Skin of body (tissue), 2 donors: ENCODE data around the gene CA5A. TPM values are rescaled to one million over a fixed set of nuclear protein-coding genes. Genes with fewer than 3 reads are reported as not detected.
"Not testable (repeated sequence)": the region's sequence is repeated elsewhere in the genome, so short reads cannot be mapped to it uniquely, and the experiment has no call there.

ENCODE experiments used
- DNase-seq: peaks from one replicate; lab custom pipeline; 2025; lab: John Stamatoyannopoulos, UW
- total RNA-seq: library from RNA; depleted of rRNA; stranded (reverse); fragments of >200 nt; gene quantifications from one replicate; pipeline ENCODE4 v1.2.3, GENCODE V29; 2014

Gene CA5A
- total RNA-seq, 1 donor from 2014 or later, result not detected

DNA sequence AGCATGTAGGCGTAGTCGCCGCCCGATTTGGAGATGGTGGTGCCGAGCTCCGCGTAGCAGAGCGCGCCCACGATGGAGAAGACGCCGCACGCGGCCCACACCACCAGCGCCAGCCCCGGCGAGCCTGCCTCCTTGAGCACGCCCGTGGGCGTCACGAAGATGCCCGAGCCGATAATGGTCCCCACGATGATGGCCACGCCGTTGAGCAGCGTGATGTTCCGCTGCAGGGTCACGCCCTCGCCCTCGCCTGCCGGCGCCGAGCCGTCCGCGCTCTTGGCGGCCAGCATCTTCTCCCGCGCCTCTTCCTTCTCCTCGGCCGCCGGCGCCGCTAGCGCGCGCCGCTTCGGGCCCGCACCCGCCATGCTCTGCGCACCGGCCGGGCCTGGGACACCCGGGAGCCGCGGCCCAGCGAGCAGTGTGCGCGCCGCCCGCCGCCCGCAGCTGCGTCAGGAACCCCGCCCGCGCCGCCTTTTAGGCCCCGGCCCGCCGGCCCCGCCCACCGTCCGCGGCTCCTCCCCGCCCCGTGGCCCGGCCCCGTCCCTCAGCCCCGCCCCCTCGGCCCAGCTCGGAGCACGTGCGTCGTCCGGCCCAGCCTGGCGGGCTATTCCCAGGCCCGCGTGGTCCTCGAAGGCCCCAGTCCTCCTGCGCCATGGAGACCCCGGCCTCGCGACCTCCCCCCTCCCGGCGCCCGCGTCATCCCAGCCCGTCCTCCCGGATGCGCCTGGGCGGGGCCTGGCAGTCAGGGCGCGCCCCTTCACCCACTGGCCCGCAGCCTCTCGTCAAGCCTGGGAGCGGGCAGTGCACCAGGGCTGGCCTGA is 67.1 kb downstream of the CA5A start, which contains the start of gene SLC7A5:
Gene SLC7A5 (minus strand): TSS at position 447 of the 818 bp plus-strand sequence. CDS start 85 bp downstream, at position 362.
- DNase-seq, result not testable (repeated sequence)

DNA sequence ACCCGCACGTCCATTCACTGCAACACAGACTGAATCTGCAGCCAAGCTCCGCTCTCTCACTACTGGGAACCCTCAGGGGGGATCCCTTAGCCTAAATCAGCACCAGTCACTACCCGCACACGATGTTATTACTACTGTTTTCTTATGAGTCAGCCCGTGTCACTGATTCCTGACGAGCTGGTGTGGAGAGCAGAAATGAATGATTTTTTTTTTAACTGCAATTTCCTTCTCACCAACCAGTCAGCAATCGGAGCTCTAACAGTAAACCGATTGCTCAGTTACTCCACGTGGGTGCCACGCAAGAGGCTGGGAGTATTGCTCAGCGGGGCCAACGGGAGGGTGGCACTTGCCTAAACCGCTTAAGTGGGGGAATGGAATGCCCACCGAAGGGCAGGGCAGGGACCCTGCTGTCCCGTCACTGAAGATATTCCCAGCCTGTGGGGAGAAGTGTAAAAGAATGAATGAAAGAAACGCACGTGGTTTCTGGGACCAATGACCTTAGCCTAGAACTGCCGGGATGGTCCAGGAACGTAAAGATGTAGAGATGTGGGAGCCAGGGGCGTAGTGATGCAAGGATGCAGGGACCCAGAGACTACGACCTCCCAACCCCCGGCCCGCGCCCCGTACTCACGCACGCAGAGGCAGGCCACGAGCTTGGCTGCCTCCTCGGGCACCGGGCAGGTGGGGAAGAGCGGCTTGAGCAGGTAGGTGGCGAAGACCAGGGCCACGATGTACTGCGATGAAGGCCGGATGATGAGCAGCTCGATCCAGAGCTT is 67.9 kb downstream of the CA5A start:
- not testable (repeated sequence) for DNase-seq

DNA sequence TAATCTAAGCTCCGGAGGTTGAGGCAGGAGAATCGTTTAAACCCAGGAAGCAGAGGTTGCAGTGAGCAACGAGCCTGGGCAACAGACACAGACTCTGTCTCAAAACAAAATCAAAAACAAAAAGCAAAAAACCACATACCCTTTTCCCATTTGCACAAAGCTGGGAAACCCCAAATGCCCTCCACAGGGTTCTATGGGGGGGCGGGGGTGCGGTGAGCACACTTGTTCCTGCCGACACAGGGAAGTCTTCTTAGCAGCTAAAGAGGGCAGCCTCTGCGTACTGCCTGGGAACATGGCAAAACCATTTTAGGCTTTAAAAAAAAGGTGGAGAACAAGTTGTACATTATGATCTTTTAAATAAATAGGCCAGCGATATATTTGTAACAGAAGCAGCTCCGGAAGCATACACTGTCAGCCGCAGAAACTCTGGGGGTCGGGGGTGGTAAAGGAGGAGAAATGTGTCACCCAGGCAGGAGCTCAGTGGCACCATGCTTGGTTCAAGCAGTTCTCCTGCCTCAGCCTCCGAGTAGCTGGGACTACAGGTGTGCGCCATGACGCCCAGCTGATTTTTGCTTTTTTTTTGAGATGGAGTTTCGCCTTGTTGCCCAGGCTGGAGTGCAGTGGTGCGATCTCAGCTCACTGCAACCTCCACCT is 70.3 kb downstream of the CA5A start:
- DNase-seq, result not testable (repeated sequence)

DNA sequence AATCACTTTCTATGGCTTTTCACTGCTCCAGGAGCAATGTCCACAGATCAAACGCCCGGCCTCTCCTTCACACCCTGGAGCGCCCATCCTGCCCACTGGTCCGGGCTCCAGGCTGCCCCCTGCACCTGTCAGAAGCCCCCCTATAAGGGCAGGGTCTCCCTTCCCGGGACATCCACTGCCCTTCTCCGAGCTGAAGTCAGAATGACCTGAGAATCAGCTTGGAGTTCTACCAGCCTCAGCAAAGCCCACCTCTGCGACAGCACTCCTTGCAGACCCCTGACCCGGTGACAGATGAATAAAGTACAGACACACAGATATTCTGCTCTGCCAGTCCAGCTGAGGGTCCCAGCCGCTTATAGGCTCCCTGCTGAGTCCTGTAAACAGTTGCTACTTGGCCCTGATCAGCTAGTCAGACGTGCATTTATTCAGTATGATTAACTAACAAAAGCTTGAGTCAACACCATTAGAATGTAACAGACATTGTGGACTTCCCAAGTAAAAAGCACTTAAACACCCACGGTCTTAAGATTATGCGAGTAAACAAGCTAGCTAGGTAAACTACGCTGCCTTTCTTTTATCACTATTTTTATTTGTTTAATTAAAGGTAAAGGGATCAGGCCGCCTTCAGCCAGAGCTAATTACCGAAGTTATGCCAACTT is 71.9 kb downstream of the CA5A start:
- DNase-seq, result no peak

DNA sequence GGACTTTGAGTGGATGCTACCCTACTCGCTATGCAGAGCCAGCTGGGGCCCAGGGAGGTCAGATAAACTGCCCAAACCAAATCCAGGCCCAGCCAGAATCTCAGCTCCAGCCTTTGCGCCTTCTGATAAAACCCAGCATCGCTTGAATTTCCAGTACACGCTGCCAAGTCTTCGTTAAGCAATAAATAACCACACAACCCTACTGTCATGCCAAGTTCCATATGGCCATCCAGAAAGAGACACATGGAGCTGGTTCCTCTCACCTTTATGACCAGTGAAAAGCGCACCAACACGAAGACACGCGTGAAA is 73.0 kb downstream of the CA5A start:
- DNase-seq, result not testable (repeated sequence)

DNA sequence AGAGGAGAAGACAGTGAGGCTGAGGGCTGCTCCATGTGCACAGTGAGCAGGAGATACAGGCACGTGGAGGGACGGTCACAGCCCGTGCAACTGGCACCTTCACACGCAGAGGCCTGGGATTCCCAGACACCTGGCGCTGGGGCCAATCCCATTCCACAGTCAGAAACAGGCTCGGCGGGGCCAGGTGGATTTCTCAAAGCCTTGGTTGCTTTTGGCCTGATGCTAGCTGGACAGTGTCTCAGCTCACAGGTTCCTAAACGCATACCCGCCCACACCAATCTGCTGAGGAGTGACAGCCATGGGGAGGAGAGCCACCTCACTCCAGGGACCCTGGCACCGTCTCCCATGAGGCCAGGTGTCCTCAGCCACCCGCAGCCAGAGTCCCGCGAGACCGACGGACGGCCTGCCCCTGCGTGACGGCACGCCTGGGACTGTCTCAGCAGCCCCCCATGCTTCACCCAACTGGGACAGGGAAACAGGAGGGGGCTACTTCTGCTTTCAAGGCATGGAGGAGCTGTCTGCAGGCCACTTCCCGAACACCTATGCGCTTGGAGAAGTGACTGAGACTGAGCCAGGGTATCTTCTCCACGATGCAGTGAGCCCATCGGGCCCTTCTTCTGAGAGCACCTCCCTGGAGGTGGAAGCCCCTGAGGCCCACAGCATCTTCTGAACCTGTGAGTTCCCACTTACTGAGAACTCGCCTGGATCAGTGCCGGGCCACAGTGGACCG is 73.6 kb downstream of the CA5A start:
- DNase-seq, result not testable (repeated sequence)

DNA sequence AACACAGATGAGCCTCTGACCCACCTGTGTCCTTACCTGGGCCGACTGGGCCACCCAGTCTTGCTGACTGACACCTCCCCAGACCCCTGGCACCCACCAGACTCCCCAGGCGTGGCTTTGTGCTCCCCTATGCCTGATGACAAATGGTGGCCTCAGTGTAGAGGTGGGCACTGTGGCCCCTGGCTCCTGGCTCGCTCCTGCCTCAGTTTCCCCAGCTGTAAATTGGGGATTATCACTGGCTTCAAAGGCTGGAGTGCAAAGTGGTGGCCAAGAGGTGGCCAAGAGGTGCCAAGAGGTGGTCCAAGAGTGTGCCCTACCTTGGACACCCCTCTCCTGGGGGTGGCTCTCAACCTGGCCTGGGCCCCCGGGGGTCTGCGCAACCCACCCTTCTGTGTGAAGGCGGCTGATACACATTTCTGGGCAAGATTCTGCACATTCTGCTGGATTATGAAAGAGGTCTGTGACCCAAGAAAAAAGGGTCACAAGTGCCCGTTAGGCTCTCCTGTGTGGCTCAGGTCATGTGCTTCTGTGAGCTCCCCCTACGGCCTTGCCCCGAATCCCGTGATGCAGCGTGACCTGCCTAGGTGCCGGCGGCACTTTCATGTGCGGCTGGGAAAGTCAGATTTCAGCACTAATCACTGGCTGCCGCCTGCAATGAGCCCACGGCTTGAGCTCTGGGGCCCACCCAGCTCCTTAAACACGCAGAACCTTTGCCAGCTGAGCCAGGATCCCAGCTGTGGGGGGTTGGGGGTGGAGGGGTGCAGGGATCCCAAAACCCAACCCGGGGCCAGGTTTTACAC is 74.8 kb downstream of the CA5A start:
- DNase-seq, result not testable (repeated sequence)

DNA sequence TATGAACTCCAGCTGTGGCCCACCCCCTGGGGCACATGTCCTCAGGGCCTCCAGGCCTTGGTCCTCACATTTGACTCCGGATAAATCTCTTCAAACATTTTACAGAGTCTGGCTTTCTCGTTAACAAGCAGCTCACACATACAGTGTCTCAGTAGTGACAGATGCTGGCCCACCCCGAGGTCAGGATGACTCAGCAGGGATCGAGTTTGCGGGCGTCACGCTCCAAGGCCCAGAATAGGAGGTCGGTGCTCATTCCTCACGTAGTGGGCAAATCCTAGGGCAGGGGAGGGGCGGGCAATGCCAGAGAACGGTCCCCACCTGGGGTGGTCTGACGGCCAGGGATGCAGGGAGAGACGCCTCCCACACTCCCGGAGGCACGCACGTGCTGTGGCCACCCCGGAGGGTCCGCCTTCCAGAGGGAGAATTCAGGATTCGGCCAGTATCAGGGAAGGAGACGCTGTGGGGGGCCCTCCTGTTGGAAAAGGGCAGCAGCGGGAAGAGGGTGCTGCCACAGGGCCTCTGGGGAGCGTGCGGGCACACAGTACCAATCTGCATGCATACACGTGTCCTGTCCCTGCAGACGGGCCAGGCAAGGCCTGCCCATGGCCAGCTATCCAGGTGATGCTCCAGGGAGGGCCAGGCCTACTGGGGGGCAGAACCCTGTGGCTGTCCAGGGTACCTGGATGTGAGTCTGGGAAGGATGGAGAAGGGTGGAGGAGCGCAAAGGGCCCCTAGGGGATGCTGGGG is 75.6 kb downstream of the CA5A start:
- no peak for DNase-seq

DNA sequence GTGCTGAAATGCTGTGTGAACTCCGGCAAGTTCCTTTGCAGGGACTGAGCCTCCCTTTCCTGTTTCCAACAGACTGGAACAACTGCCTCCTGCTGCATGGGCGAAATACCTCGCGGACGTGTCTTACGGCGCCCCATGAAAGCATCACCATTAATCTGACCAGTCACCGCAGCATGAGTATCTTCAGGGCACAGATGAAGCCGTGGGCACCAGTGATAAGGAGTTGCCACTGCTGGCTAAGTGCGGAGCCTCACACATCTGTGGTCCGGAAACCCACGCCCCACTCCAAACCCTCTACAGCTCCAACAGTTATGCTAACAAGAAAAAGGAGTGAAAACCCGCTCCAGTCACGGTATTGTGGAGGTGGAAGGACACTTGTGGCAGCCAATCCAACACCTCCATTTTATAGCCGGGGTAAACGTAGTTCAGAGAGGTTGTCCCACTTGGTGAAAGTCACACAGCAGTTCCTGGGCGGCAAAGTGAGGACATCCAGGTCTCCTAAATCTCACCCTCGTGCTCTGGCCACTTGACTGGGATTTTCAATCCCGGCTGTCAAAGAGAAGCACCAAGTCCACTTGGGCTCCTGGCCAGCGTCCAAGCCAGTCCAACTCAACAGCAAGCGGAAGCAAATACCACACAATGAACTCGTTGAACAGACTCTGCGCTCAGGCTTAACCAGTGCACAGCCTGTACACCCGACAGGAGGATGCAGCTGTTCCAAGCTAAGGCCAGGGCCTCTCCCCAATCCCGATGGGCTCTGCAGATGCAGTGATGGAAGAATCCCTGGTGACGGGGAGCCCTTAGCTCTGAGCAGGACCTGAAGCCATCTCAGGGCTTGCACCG is 78.0 kb downstream of the CA5A start:
- not testable (repeated sequence) for DNase-seq

DNA sequence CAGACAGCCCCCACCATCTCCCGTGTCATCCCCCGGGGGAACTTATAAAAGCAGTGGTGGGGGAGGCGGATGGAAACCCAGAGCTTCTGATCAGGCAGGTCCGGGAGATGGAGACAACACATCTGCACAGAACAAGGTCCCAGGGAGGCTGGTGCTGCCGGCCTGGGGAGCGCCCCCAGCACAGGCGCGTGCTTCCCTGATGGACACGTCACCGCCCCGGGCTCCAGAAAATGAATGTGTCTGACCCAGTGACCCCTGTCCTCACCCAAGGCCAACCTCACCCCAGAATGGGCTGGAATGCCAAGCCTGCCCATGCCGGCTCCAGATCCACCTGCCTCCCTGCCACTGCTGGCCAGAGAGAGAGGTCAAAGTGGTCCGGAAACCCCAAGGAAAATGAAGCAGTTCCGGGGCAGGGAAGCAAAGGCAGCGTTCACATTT is 79.5 kb downstream of the CA5A start:
- DNase-seq, result no peak

DNA sequence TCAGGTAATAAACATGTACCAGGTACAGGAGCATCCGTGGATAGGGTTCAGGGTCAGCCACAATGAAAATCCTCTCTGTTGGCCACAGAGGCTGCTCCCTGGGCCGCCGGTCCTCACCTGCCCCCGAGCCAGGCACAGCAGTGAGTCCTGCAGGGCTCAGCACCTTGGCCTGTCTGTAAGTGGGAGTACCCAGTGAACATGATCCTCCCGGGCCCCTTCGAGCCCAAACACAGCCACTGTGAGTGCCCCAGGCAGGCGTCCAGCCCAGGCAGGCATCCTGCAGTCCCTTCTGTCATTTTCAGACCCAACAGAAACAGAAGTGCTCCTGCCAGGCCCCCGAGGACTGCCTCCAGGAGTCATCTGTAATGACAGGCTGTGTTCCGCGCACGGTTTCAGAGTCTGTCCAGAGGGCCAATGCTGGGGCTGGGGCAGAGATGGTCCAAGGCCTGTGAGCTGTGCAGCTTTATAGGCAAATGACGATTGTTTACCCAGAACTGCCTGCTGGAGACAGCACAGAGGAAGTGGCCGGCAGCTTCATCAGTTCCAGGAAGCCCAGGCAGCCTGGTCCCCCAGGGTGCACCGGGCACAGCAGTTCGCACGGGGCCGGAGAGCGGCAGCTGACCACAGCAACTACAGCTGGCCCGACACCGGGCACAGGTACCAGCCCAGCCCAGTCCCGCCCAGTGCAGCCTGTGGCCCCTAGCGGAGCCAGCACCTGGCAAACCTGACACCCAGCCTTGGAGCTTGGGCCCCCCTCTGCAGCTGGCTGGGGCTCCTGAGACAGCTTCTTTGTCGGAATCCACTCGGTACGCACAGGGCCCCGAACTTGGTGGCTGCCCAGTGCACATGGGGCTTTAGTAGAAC is 80.2 kb downstream of the CA5A start:
- no peak for DNase-seq

DNA sequence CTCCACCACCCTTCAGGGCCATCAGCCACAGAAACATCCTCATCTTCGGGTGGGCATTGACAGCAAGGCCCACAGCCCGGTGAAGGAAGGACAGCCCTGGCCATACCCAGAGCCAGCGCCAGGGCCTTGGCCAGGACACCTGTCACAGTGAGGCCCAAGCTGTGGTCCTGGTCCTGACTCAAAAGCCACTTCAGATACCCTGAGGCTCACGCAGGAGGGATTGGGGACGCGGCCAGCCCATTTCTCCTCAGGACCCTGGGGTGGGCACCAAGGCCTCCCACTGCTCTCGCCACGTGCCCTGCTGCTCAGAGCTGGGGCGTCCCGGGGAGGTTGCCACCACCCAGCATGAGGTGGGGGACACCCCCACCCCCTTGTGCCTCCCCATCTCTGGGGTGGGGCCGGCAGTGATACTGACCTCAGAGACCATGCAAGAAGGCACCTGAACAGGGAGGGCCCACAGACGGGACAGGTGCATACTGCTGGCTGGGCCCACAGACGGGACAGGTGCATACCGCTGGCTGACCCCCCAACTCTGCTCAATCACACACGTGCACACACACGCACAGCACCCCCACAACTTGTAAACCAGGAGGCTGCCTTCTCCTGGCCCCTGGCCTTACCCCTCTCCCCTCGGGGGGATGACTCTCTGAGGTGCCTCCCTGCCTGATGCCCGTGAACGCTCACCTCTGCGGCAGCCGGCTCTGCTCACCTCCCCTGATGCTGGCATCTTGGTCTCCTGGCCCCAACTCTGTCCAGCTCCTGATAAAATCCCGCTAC is 81.2 kb downstream of the CA5A start:
- DNase-seq, result no peak

DNA sequence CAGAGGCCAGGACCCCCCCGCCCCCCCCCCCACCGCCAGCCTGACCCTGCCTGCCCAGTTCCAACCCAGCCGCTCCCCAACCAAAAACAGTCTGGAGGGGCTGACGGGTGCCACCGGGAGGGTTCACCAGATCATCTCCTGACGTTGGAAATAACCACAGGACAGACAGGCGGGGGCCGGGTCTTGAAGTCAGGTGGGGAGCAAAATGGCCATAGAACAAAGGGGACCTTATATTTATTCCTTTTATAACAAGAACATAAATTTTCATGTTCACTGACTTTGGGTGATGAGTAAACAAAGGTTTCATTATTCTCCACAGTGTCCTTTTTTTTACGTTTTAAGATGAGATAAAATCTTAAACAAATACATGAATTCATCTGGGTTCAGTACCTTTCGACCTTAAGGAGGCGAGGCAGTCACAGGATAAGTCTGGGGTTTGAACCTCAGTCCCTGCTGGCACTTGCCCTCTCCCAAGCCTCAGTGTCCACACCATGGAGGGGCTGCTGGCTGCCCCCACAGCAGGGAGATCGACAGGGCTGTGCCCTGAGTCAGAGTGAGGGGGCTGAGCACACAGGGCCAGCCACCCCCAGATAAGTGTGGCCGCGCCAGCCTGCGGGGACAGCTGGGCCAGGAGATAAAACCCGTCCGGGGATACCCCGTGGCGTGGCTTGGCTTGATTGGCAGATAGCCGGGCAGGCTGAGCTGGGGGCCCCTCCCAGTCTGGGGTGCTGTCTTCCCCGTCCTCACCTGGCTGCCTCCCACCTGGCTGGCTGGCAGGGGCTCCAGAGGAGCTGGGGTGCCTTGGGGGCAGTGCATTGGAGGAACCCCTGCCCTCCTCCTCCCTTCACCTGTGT is 82.0 kb downstream of the CA5A start:
- no peak for DNase-seq

DNA sequence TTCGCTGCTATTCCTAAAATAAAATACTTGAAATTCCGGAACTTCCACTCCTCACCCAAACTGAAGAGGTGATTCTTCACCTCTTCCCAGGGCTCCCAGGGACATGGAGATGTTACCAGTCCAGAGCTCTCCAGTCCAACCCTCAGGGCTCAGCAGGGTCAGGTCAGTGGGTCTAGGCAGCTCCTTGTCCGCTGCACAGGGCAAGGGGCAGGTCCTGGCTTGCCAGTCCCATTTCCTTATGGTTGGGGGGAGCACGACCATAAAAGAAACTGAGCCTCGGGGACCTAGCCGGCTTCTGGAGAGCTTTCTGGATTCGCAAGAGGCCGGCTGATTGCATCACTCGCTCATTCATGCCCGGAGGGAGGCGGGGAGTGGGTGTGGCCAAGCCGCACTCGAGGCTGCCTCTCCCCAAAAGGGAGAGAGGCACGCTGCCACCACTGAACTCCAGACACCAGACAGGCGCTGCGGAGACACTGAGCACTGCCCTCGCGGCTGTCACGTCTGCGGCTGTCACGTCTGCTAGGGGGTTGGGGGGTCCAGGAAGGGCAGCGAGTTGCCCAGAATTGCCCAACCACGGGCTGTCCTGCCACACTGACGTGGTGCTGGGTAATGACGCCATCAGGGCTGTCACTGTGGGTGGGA is 82.8 kb downstream of the CA5A start:
- peak; percentile 74 for DNase-seq

DNA sequence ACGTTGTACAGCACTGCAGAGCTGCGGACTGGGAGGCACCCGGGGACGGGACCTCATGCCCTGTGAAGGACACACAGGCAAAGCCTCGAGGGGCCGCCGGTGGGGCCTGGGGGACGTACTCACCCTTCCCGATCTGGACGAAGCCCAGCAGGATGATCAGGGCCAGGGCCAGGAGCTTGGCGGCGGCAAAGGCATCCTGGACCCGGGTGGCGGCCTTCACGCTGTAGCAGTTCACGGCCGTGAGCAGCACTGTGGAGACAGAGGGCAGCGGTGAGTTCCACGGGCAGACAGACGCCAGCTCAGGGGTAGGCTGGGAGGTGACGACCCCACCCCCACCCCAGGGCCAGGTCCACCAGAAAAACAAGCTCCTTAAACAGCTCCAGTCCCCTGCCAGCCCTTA is 84.7 kb downstream of the CA5A start:
- no peak for DNase-seq
